Posterior cingulate gyrus (tissue), 11 donors: Measurements from ENCODE around the gene FAM72C.
"Not testable (repeated sequence)": the region's sequence is repeated elsewhere in the genome, so short reads cannot be mapped to it uniquely, and the experiment has no call there.

Experiments used
- DNase-seq, 10 donors: peaks; one replicate each; pipeline versions ENCODE4 v3.0.0 to v3.0.0-alpha.2; 2020 to 2021; ENCODE audit warnings: mixed read lengths in 3 of 10
- intact Hi-C: fragments of 100-400 bp; cut with DNase I; formaldehyde crosslinking; loops from one replicate; pipeline ENCODE4 v1.15.1; 2023

The FAM72C gene

GRCh38 chr1:143988602-143989426 is 17.0 kb upstream of the FAM72C start:
- DNase-seq, intact Hi-C loops: not testable (repeated sequence)

DNA sequence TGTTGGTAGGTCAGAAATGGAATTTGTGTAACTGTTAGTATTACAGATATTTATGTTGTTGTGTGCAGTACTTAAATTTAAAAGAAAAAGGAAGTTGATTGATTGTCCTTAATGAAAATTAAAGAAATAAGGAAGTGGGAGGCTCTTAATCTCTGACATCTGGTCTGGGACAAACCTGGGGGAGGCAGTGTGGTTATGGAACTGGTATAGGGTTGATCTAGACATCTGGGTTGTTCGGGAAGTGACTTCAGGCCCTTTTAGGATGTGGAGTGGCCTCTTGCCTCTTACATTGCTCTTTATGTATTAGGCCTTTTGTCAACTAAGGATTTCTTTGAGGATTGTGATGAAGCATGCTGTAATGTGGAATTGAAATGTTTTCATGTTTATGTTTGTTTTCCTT is 16.1 kb upstream of the FAM72C start:
- DNase-seq, intact Hi-C loops: not testable (repeated sequence)

GRCh38 chr1:143984721-143985473 is 13.1 kb upstream of the FAM72C start:
- DNase-seq: not testable (repeated sequence)

DNA sequence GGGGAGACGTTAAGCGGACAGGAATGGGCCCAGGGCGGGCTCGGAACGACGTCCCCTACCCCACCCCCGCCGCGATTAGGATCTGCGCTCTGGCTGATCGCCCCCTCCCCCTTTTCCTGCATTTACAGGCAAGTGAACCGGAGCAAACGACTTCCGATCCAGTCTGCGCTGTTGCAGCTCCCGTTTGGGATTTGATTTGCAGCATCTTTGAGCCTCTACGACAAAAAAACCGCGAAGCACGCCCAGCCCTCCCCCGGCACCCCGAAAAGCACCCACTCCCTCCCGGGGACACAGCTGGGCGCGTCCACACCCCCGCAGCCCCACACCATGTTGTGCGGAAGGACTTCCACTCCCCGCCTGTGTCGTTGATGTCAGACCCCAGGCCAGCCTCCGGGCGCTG is 2.6 kb upstream of the FAM72C start:
- intact Hi-C loops: not testable (repeated sequence)
- peak in 3 of 10 donors; percentile 3 to 80 (median 6) for DNase-seq

More at GRCh38 chr1:143984721-143985473, 13.1 kb upstream of the FAM72C start:
- intact Hi-C loops: not testable (repeated sequence)

DNA sequence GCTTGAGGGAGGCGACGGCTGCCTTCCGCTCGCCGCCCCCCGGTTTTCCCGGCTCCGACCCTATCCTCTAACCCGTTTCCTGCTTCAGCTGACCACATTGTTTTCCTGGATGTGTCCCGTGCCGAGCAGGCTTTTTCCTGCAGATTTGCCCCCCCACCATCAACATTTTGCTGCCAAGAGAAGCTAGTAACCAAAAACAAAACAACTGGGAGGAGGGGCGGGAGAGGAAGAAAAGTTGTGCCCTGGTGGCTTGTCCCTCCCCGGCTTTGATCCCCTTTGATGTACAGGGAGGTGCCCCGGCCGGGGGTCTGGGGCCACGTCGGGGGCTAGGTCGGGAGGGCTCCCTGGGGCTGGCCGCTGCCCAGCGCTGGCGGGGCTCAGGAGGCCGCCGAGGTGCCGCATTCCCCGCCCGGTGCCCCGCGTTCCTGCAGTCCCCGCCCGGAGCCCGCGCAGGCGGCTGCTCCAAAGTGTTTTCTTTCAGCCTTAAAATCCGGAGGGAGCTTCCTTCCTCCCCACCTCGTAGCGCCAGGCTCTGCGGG is 2.2 kb upstream of the FAM72C start:
- intact Hi-C loops, DNase-seq: not testable (repeated sequence)

DNA sequence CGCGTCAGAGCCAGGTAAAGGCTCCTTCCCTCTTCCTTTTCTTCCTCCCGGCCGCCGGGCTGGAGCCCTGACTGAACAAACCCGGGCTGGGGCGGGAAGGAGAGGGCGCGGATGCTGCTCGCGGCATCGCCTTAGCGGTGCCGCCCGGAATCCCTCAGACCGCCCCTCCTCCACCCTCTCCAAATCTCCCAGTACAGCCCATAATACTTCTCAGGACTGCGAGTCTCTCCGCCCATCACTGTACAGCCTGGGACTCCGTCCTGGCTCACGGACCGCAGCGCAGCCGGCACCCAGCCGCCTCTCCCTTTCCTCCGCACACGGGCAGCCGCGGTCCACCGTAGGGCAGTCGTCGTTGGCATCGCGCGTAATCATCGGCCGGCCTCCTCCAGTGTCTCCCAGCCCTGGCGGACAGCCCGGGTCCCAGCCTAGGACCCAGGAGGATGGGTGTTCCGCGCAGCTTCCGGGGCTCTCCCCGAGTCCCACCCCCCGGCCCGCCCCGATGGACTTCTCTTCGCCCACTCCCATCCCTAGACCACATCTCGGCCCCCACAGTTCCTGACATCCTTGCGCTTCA is 1.1 kb upstream of the FAM72C start:
- DNase-seq, intact Hi-C loops: not testable (repeated sequence)

DNA sequence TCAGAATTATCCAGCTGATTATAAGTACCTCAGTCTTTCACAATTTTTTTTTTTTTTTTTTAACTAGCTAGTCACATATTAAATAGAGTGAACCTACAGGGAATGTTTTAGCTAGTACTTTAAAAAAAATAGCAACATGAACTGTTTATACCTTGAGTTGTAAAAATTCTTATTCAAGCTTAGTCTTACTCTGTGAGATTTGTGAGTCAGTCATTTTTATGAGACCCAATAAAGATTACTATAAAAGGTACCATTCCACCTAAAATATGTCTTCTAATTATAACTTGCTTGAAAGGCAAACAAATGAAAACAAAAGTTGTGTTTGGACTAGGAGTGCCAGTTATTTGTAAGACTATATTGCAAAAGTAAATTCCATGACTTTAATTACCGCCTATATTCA is 5.9 kb downstream of the FAM72C start:
- DNase-seq, intact Hi-C loops: not testable (repeated sequence)

- intact Hi-C loops, DNase-seq: not testable (repeated sequence)
These were observed 7.5 kb downstream of the FAM72C start for GRCh38 chr1:143964294-143964693.

- DNase-seq, intact Hi-C loops: not testable (repeated sequence)
These were observed 15.9 kb downstream of the FAM72C start for GRCh38 chr1:143955930-143956329.

DNA sequence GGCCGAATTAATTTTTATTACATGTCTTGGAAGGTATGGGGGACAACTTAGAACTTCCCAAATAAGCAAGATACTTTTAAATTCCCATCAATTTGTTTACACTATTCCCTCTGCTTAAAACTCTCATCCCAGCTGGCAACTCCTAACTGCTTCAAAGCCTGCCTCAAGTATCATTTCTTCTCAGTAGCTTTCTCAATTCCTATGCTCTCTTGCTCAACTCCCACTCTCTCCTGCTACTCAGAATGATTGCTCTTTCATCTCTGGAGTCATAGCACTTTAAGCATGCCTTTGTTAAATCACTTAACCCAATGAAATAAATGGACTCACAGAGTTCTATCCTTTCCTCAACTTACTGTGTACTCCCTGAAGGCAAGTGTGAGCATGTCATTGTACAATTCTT is 18.9 kb downstream of the FAM72C start:
- DNase-seq, intact Hi-C loops: not testable (repeated sequence)

GRCh38 chr1:143951485-143952391 is 20.0 kb downstream of the FAM72C start:
- intact Hi-C loops, DNase-seq: not testable (repeated sequence)

DNA sequence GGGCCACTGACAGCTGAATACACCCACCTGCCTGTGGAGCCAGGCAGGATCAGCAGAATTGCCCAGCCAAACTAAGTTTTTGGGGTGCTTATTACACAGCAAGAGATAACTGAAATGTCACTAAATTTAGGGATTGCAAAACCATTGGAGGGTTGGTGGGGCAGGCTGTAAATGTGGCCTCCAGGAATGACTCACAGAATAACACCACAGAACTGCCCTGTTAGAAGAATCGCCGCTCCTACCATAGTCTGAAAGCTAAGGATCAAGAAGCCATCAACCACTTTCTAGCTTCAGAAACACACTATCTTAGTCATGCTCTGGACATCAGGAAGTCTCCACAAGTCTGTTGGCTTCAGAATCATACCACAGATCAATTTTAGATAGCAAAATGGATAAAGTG is 24.0 kb downstream of the FAM72C start:
- intact Hi-C loops, DNase-seq: not testable (repeated sequence)

DNA sequence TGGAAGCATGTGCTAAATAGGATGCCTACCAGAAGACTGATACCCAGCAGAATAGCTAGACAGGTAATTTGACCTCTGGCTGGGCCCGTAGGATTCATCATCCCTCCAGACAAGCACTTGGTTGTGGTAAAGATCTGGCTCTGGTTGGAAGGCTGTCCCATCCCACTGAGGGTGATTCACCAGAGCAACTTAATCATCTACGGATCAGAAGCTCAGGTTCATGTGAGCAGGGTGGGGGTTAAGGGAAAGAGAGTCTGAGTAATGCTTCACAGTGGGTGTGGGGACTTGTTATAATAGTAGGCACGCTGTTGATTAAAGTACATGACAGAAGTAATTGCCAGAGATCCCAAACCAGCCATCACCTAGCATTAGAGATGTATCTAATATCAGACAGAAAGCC is 26.5 kb downstream of the FAM72C start:
- DNase-seq, intact Hi-C loops: not testable (repeated sequence)

DNA sequence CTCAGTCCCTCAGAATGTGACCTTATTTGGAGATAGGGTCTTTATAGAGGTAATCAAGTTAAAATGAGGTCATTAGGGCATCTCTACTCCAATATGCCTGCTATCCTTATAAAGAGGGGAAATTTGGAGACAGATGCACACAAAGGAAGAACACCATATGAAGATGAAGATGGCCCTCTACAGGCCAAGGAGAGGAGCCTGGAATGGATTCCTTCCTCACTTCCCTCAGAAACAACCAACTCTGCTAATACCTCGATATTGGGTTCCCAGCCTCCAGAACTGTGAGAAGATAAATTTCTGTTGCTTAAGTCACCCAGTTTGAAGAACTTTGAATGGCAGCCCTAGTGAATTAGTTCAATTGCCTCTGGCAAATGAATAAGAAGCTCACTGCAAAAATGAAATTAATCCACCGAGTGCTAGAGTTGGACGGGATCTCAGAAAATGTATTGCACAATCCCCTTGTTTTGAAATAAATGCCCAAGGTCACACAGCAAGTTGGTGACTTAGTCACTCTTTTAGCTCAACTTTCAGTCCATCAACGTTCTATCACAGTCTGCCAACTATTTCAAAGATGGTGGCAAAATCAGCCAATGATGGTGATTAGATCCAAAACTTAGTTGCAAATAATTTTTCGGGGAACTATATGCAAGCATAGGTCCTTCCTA is 27.1 kb downstream of the FAM72C start:
- intact Hi-C loops, DNase-seq: not testable (repeated sequence)

- intact Hi-C loops, DNase-seq: not testable (repeated sequence)
These were observed 28.3 kb downstream of the FAM72C start for GRCh38 chr1:143943319-143943978.

GRCh38 chr1:143942238-143942860 is 29.4 kb downstream of the FAM72C start:
- DNase-seq, intact Hi-C loops: not testable (repeated sequence)

GRCh38 chr1:143939666-143940065 is 32.1 kb downstream of the FAM72C start:
- intact Hi-C loops, DNase-seq: not testable (repeated sequence)

DNA sequence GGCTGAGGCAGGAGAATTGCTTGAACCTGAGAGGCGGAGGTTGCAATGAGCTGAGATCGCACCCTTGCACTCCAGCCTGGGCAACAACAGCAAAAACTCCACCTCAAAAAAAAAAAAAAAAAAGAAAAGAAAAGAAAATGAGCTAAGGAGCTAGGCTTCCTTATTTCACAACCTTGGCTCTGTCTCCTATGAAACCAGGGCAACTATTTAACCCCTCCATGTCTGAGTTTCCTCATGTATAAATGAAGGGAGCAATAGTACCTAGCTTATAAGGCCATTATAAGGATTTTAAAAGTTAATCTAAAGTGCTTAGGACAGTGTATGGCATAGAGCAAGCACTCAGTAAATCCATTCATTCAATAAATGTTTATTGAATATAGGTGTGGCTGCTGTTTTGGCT is 32.9 kb downstream of the FAM72C start:
- intact Hi-C loops, DNase-seq: not testable (repeated sequence)
